Thymus (tissue), 11 donors: ENCODE data around the gene FAM184B. TPM values are rescaled to one million over a fixed set of nuclear protein-coding genes. Genes with fewer than 3 reads are reported as not detected.

Source experiments
- DNase-seq, 9 donors: peaks; one replicate each; pipeline ENCODE4 v3.0.0-alpha.2; 2013; ENCODE audit warnings: low spot score in 9 of 9, low read depth in 6 of 9, missing footprints in 1 of 9
- H3K27ac ChIP-seq, 2 donors: one replicate each; pipeline ENCODE4 v1.5.1; 2013; ENCODE audit warnings: control low read depth in 1 of 2, low read depth in 1 of 2, low read length in 1 of 2, mild to moderate bottlenecking in 1 of 2, moderate library complexity in 1 of 2
- H3K27me3 ChIP-seq, 2 donors: one replicate each; pipeline ENCODE4 v1.5.1; 2013; ENCODE audit warnings: low read length in 1 of 2; ENCODE audit not compliant: control insufficient read depth in 2 of 2, insufficient read depth in 1 of 2
- H3K36me3 ChIP-seq, 2 donors: one replicate each; pipeline ENCODE4 v1.5.1; 2013; ENCODE audit warnings: low read length in 1 of 2, mild to moderate bottlenecking in 1 of 2, moderate library complexity in 1 of 2; ENCODE audit not compliant: control insufficient read depth in 2 of 2, insufficient read depth in 2 of 2
- H3K4me1 ChIP-seq, 2 donors: one replicate each; pipeline ENCODE4 v1.5.1; 2013; ENCODE audit warnings: low read length in 2 of 2; ENCODE audit not compliant: control insufficient read depth in 2 of 2, insufficient read depth in 2 of 2
- H3K4me3 ChIP-seq, 2 donors: one replicate each; pipeline ENCODE4 v1.5.1; 2013; ENCODE audit warnings: low read length in 2 of 2, control low read depth in 1 of 2, mild to moderate bottlenecking in 1 of 2
- H3K9me3 ChIP-seq, 2 donors: one replicate each; pipeline ENCODE4 v1.5.1; 2013; ENCODE audit warnings: low read length in 1 of 2, mild to moderate bottlenecking in 1 of 2; ENCODE audit not compliant: control insufficient read depth in 2 of 2, insufficient read depth in 1 of 2
- WGBS: extraction: QIAGEN DNeasy Blood & Tissue Kit; methylation state at CpG from one replicate; pipeline ENCODE4 v1.1.7; 2013; 5-methylcytosine and 5-hydroxymethylcytosine counted together
- polyA plus RNA-seq: library from polyadenylated mRNA; stranded (reverse); fragments of 200-250 nt; gene quantifications from one replicate; pipeline ENCODE4 v1.2.3, GENCODE V29; 2013
- total RNA-seq: library from RNA; stranded (reverse); fragments of 120-200 nt; gene quantifications from one replicate; pipeline ENCODE4 v1.2.4, GENCODE V29; 2013
- donor health status: healthy.

Gene FAM184B
- total and polyA plus RNA-seq, 2 donors, result 0.05 to 0.09 TPM

DNA sequence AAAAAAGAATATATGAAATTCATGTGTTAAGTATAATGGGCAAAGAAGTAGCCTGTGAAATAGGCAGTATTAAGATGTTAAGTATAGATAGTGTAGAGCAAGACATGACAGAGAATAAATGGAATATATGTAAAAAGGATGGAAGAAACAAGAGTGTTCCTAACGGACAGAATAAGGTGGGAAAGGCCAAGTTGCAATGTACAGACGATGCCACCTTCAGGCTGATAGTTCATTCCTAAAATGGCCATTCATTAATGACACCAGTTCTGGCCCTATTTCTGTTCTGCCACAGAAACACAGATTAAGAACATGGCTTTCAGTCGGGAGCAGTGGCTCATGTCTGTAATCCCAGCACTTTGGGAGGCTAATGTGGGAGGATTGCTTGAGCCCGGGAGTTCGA lies 4.4 kb upstream of the FAM184B start:
- no peak overlapping the region for H3K27ac ChIP-seq

GRCh38 chr4:17780501-17781299 lies 721 bp downstream of the FAM184B start:
- H3K4me1 ChIP-seq, result peaks cover 8 to 12% of the 10 kb centered on the region in 2 donors
- WGBS, result 20% methylated on average over 31 of the region's 31 CpGs
- no peak overlapping the region for H3K27ac ChIP-seq
- DNase-seq, result no peak
- H3K36me3 ChIP-seq, result no peaks in the 10 kb centered on the region
- H3K9me3 ChIP-seq, result no peaks in the 10 kb centered on the region
- H3K4me3 ChIP-seq, result peak overlapping the region in 1 of 2 donors; percentile 39
- peaks cover 33 to 36% of the 10 kb centered on the region in 2 donors for H3K27me3 ChIP-seq

More for the DNA sequence above, 4.4 kb upstream of the FAM184B start:
- Histone ChIP-seq H3K36me3 (peaks cover 0 to 4% of the 10 kb centered on the region in 2 donors), H3K27me3 (peaks cover 16 to 19% of the 10 kb centered on the region in 2 donors), H3K9me3 (no peaks in the 10 kb centered on the region), H3K4me1 (peaks cover 7 to 10% of the 10 kb centered on the region in 2 donors), H3K4me3 (no peak overlapping the region)
- DNase-seq, result no peak
- 82% methylated on average over 5 of the region's 5 CpGs for WGBS

GRCh38 chr4:17778431-17778830 lies 3.0 kb downstream of the FAM184B start:
- WGBS, result 82% methylated on average over 3 of the region's 3 CpGs

GRCh38 chr4:17773135-17773698 lies 8.2 kb downstream of the FAM184B start:
- H3K36me3 ChIP-seq, result no peaks in the 10 kb centered on the region
- no peaks in the 10 kb centered on the region for H3K9me3 ChIP-seq
- 72% methylated on average over 10 of the region's 10 CpGs for WGBS

More at GRCh38 chr4:17778431-17778830, 3.0 kb downstream of the FAM184B start:
- Histone ChIP-seq H3K9me3 (no peaks in the 10 kb centered on the region), H3K4me3 (no peak overlapping the region), H3K36me3 (no peaks in the 10 kb centered on the region), H3K4me1 (peaks cover 8 to 12% of the 10 kb centered on the region in 2 donors), H3K27ac (no peak overlapping the region), H3K27me3 (peaks cover 33 to 36% of the 10 kb centered on the region in 2 donors)
- no peak for DNase-seq

DNA sequence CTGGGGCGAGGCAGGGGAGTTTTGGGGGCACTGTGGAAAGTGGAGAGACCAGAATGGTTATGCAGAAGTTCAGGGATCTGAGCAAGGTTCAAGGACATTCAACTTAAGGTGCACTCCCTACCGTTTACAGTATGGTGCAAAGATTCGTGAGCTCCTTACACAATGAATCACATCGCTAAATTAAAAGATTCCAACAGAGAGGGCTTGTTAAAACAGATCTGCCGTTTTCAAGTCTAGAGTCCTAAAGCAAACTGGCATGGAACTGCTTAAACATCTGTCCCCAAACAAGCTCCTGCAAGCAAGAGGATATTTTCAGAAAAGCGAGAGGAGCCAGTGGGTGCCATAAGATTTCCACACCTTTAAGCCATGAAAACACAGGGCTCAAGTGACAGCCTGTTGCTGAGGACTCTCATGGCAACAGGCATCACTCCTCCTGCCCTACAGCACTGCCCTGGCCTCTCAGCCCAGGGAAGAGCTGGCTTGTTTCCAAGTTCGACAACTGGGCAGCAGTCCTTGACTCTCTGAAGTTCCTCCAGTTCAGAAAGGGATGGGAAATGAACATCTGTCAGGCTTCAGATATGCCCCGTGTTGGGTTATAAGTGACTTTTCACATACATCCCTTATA lies 10.0 kb downstream of the FAM184B start:
- WGBS, result 92% methylated on average over 8 of the region's 8 CpGs
- no peak overlapping the region for H3K4me3 ChIP-seq
- no peak for DNase-seq
- H3K4me1 ChIP-seq, result no peaks in the 10 kb centered on the region
- H3K36me3 ChIP-seq, result no peaks in the 10 kb centered on the region
- H3K27me3 ChIP-seq, result no peaks in the 10 kb centered on the region
- peak overlapping the region; percentile 42 to 45 for H3K27ac ChIP-seq
- peaks cover 0 to 8% of the 10 kb centered on the region in 2 donors for H3K9me3 ChIP-seq

More at GRCh38 chr4:17773135-17773698, 8.2 kb downstream of the FAM184B start:
- no peak for DNase-seq
- H3K4me1 ChIP-seq, result no peaks in the 10 kb centered on the region
- no peak overlapping the region for H3K4me3 ChIP-seq
- H3K27ac ChIP-seq, result no peak overlapping the region
- H3K27me3 ChIP-seq, result no peaks in the 10 kb centered on the region

GRCh38 chr4:17770845-17771244 lies 10.6 kb downstream of the FAM184B start:
- DNase-seq, result no peak
- no peak overlapping the region for H3K4me3 ChIP-seq
- WGBS, result 93% methylated on average over 4 of the region's 4 CpGs
- H3K9me3 ChIP-seq, result peaks cover 0 to 8% of the 10 kb centered on the region in 2 donors
- H3K4me1 ChIP-seq, result no peaks in the 10 kb centered on the region
- no peaks in the 10 kb centered on the region for H3K27me3 ChIP-seq
- H3K36me3 ChIP-seq, result no peaks in the 10 kb centered on the region
- peak overlapping the region; percentile 42 to 45 for H3K27ac ChIP-seq

GRCh38 chr4:17769406-17770174 lies 11.8 kb downstream of the FAM184B start:
- DNase-seq, result no peak

GRCh38 chr4:17766826-17767458 lies 14.5 kb downstream of the FAM184B start:
- Histone ChIP-seq H3K36me3 (no peaks in the 10 kb centered on the region), H3K9me3 (peaks cover 0 to 8% of the 10 kb centered on the region in 2 donors), H3K4me3 (no peak overlapping the region), H3K27me3 (no peaks in the 10 kb centered on the region), H3K27ac (no peak overlapping the region), H3K4me1 (peaks cover 0 to 2% of the 10 kb centered on the region in 2 donors)
- WGBS, result 92% methylated on average over 33 of the region's 33 CpGs
- no peak for DNase-seq

More at GRCh38 chr4:17769406-17770174, 11.8 kb downstream of the FAM184B start:
- WGBS, result 96% methylated on average over 8 of the region's 8 CpGs
- Histone ChIP-seq H3K27me3 (no peaks in the 10 kb centered on the region), H3K4me1 (peaks cover 0 to 2% of the 10 kb centered on the region in 2 donors), H3K9me3 (peaks cover 0 to 8% of the 10 kb centered on the region in 2 donors), H3K27ac (no peak overlapping the region), H3K36me3 (no peaks in the 10 kb centered on the region), H3K4me3 (no peak overlapping the region)
